HL-60 (cell line): Measurements from ENCODE around the gene MRPS18C.

Experiments
- DNase-seq, 2 experiments: peaks; one replicate each; pipeline ENCODE4 v3.0.0-alpha.2; 2010 to 2020; ENCODE audit warnings: low read depth in 1 of 2, low spot score in 1 of 2
- H3K27ac ChIP-seq: fragments of 250-450 bp; sonication (Bioruptor Pico); replicated peaks from 2 replicates; pipeline ENCODE4 v1.5.1; 2020; ENCODE audit warnings: mild to moderate bottlenecking, moderate library complexity
- H3K27me3 ChIP-seq: fragments of 250-450 bp; sonication (Bioruptor Pico); 2 replicates; pipeline ENCODE4 v1.5.1; 2021; ENCODE audit warnings: mild to moderate bottlenecking, moderate library complexity; ENCODE audit not compliant: insufficient read depth, poor library complexity, severe bottlenecking
- H3K4me3 ChIP-seq: replicated peaks from 2 replicates; pipeline ENCODE4 v1.5.1; 2011; ENCODE audit warnings: mild to moderate bottlenecking, control low read depth, low read length; ENCODE audit not compliant: insufficient read depth
- GABPA ChIP-seq: IDR thresholded peaks from 2 replicates; pipeline ENCODE4 v1.6.1; 2012; ENCODE audit warnings: low read depth
- POLR2AphosphoS5 ChIP-seq: IDR thresholded peaks from 2 replicates; pipeline ENCODE4 v1.6.1; 2012; ENCODE audit warnings: low read depth
- SPI1 ChIP-seq: IDR thresholded peaks from 2 replicates; pipeline ENCODE4 v1.6.1; 2012; ENCODE audit warnings: low read depth, mild to moderate bottlenecking, borderline replicate concordance
- TF ChIP-seq, protein P1 (sequence below): IDR thresholded peaks from 2 replicates; pipeline ENCODE4 v1.6.1; 2012; ENCODE audit warnings: low read depth; ENCODE audit not compliant: insufficient replicate concordance
- TF ChIP-seq, protein P2 (sequence below): IDR thresholded peaks from one replicate; pipeline ENCODE4 v1.5.1; 2011; ENCODE audit warnings: low read length, control low read depth, inconsistent platforms; ENCODE audit not compliant: insufficient read depth

MRPS18C gene

DNA sequence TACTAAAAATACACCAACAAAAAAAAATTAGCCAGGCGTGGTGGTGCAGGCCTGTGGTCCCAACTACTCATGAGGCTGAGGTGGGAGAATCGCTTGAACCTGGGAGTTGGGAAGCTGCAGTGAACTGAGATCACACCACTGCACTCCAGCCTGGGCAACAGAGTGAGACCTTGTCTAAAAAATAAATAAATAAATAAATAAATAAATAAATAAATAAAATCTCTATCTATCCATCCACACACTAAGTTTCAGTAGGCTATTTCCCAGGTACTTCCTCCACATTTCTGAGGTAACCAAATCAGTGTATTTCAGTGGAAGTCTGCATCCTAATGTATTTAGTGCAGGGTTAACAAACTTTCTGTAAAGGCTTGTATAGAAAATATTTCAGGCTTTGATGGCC lies 18.1 kb downstream of the MRPS18C start:
- DNase-seq, result no peak
- no peak overlapping the region for H3K27ac ChIP-seq
- no peak overlapping the region for H3K4me3 ChIP-seq
- TF ChIP-seq SPI1 (no peak), POLR2AphosphoS5 (no peak), GABPA (no peak)
- TF ChIP-seq, protein P1, sequence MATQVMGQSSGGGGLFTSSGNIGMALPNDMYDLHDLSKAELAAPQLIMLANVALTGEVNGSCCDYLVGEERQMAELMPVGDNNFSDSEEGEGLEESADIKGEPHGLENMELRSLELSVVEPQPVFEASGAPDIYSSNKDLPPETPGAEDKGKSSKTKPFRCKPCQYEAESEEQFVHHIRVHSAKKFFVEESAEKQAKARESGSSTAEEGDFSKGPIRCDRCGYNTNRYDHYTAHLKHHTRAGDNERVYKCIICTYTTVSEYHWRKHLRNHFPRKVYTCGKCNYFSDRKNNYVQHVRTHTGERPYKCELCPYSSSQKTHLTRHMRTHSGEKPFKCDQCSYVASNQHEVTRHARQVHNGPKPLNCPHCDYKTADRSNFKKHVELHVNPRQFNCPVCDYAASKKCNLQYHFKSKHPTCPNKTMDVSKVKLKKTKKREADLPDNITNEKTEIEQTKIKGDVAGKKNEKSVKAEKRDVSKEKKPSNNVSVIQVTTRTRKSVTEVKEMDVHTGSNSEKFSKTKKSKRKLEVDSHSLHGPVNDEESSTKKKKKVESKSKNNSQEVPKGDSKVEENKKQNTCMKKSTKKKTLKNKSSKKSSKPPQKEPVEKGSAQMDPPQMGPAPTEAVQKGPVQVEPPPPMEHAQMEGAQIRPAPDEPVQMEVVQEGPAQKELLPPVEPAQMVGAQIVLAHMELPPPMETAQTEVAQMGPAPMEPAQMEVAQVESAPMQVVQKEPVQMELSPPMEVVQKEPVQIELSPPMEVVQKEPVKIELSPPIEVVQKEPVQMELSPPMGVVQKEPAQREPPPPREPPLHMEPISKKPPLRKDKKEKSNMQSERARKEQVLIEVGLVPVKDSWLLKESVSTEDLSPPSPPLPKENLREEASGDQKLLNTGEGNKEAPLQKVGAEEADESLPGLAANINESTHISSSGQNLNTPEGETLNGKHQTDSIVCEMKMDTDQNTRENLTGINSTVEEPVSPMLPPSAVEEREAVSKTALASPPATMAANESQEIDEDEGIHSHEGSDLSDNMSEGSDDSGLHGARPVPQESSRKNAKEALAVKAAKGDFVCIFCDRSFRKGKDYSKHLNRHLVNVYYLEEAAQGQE, result no peak
- TF ChIP-seq, protein P2, sequence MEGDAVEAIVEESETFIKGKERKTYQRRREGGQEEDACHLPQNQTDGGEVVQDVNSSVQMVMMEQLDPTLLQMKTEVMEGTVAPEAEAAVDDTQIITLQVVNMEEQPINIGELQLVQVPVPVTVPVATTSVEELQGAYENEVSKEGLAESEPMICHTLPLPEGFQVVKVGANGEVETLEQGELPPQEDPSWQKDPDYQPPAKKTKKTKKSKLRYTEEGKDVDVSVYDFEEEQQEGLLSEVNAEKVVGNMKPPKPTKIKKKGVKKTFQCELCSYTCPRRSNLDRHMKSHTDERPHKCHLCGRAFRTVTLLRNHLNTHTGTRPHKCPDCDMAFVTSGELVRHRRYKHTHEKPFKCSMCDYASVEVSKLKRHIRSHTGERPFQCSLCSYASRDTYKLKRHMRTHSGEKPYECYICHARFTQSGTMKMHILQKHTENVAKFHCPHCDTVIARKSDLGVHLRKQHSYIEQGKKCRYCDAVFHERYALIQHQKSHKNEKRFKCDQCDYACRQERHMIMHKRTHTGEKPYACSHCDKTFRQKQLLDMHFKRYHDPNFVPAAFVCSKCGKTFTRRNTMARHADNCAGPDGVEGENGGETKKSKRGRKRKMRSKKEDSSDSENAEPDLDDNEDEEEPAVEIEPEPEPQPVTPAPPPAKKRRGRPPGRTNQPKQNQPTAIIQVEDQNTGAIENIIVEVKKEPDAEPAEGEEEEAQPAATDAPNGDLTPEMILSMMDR, result no peak
- H3K27me3 ChIP-seq, result no peaks in the 10 kb centered on the region

DNA sequence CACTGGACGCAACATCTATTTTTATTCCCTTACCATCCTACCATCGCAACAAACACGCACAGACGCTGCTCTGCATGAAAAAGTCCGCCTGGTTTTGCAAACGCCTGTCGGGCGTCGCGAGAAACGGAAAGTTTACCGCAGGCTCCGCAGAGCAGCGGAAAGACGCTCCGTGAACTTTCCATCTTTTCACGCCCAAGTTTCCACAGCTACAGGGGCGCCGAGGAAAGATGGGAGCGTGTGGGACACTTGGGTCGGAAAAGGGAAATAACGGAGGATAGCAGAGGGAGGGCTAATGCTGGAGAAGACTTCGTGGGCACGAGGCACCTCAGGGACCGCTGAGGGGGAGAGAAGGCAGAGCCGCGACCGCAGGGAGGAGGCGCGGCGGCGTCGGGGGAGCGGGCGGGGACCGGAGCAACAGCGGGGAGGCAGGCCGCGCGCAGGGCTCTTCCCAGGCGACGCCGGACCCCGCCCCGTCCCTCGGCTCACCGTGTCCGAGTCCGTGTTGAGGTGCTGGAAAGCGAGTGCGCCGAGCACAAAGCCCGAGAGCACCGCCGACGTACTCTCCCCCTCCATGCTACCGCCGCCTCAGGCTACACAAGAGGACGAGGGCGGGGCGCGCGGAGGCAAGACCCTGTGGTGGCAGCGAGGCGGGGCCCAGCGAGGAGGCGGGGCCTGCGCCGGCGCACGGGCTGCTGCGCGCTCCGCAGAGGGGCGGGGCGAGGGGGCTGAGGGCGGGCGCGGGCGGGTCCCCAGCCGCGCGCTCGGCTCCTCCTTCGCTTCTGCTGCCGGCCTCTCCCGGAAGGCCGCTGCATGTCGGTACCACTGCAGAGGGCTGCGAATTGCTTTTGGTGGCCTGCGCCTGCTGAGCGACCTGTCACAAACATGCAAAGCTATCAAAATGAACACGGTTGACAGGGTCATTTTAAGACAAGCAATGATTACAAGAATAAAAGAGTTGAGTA lies 28.9 kb downstream of the MRPS18C start, which contains the start of gene ABRAXAS1:
TSS of gene ABRAXAS1 (minus strand) at position 601 of the 962 bp plus-strand sequence. CDS start at position 573, 28 bp downstream.
- H3K27ac ChIP-seq, result peak within 1 kb of the TSS; percentile 64
- TF ChIP-seq SPI1 (no peak), POLR2AphosphoS5 (peak; percentile 87)
- TF ChIP-seq, protein P1, result peak; percentile 23

DNA sequence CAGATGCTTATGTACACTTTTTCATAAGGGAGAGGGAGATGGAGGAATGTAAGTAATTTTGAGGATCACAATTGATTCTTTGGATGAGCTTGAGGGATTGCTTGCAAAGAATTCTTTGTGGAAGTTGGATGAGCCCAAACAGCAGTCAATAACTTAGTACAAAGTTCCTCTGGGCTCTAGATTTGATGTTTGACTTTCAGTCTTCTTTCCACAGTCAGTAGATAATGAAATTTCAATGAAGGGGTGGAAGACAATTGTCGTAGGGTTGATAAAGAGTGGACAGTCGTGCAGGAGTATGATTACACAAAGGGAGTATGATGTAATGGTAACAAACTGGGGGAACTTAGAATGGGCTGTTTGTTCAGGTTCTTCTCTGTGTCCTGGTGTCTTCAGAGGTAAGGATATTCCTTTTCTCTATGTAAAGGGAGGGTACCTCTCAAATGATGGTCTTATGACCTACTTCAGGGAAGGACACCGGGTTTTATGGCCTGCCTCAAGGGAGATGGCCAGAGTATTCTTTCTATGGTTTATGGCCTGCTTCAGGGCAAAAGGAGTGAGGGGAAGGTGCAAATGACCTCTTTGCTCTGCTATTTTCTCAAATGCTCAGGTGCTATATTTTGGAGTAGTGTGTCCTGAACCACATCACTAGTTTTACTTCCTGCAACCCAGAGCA lies 30.7 kb downstream of the MRPS18C start:
- no peak for TF ChIP-seq SPI1
- TF ChIP-seq, protein P2, result no peak
- TF ChIP-seq POLR2AphosphoS5, result no peak
- TF ChIP-seq GABPA, result no peak
- TF ChIP-seq, protein P1, result no peak
- Histone ChIP-seq H3K27ac (no peak overlapping the region), H3K4me3 (no peak overlapping the region), H3K27me3 (no peaks in the 10 kb centered on the region)
- no peak for DNase-seq

More for the DNA sequence above, 28.9 kb downstream of the MRPS18C start, which contains the start of gene ABRAXAS1:
- Histone ChIP-seq H3K4me3 (peak within 1 kb of the TSS; percentile 52), H3K27me3 (no peaks in the 10 kb centered on the region)
- peak; percentile 69 to 90 for DNase-seq
